Thoracic aorta (tissue), 2 donors: Measurements from ENCODE around the gene AFG3L2. TPM values are rescaled to one million over a fixed set of nuclear protein-coding genes. Genes with fewer than 3 reads are reported as not detected.

Source experiments
- ATAC-seq: fragments of 150-250 bp; one replicate; pipeline ENCODE4 v1.8.0; 2017; ENCODE audit warnings: low read depth; ENCODE audit not compliant: insufficient number of reproducible peaks, low FRiP score
- DNase-seq: peaks from one replicate; pipeline ENCODE4 v3.0.0-alpha.2; 2020; ENCODE audit warnings: low spot score
- H3K27ac ChIP-seq, 2 donors: fragments of 200-600 bp; sonication (generic); 1 replicate in 1 of 2; 2 replicates in 1 of 2; pipeline ENCODE4 v1.5.1; 2016; ENCODE audit warnings: mild to moderate bottlenecking in 2 of 2, moderate library complexity in 2 of 2
- H3K27me3 ChIP-seq: fragments of 200-600 bp; sonication (generic); replicated peaks from 2 replicates; pipeline ENCODE4 v1.6.0; 2016; ENCODE audit warnings: mild to moderate bottlenecking; ENCODE audit not compliant: insufficient read depth
- H3K36me3 ChIP-seq: fragments of 200-600 bp; sonication (generic); one replicate; pipeline ENCODE4 v1.5.1; 2016
- H3K4me1 ChIP-seq, 2 donors: fragments of 200-600 bp; sonication (generic); 1 replicate in 1 of 2; 2 replicates in 1 of 2; pipeline versions ENCODE4 v1.5.1 to v1.6.0; 2016; ENCODE audit warnings: low read depth in 2 of 2, mild to moderate bottlenecking in 1 of 2; ENCODE audit not compliant: control insufficient read depth in 1 of 2
- H3K4me3 ChIP-seq: fragments of 200-600 bp; sonication (generic); 2 replicates; pipeline ENCODE4 v1.5.1; 2016; ENCODE audit warnings: mild to moderate bottlenecking
- H3K9me3 ChIP-seq: fragments of 200-600 bp; sonication (generic); 2 replicates; pipeline ENCODE4 v1.5.1; 2016
- CTCF ChIP-seq: fragments of 200-600 bp; sonication (generic); IDR thresholded peaks from one replicate; pipeline ENCODE4 v1.5.1; 2019; ENCODE audit warnings: antibody characterized with exemption
- total RNA-seq, 2 donors: library from RNA; depleted of rRNA; stranded (reverse); fragments of >200 nt; gene quantifications; one replicate each; pipeline versions ENCODE4 v1.1.0 to v1.2.3, GENCODE V29; 2016

Gene AFG3L2
- total RNA-seq, 2 donors from 2014 or later = 24.2 to 58.1 TPM

- Histone ChIP-seq H3K4me3 (no peak overlapping the region), H3K27me3 (no peaks in the 10 kb centered on the region), H3K4me1 (peaks cover 45 to 68% of the 10 kb centered on the region in 2 donors), H3K27ac (peak overlapping the region in 1 of 2 donors; percentile 60), H3K9me3 (peaks cover 8% of the 10 kb centered on the region), H3K36me3 (peaks cover 23% of the 10 kb centered on the region)
- no peak for DNase-seq
- no peak for ATAC-seq
- no peak for TF ChIP-seq CTCF
These were observed 64.1 kb downstream of the AFG3L2 start for GRCh38 chr18:12312976-12313375.

DNA sequence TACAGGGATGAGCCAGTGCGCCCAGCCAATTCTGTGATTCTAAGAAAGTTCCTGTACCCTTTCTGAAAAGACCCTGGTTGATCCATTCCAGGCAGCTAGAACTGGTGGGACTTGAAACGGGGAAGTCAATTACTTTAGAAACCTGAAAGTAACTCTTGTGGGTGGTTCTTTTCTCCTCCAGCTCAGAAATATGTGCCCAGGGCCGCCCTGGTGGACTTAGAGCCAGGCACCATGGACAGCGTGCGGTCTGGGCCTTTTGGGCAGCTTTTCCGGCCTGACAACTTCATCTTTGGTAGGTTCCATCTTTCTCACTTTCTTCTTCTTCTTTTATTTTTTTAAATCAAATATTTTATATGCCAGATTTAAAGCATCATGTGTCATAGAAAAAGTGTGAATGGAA, 66.3 kb downstream of the AFG3L2 start:
- ATAC-seq (no peak), DNase-seq (no peak)
- TF ChIP-seq CTCF = no peak
- Histone ChIP-seq H3K9me3 (peaks cover 8% of the 10 kb centered on the region), H3K4me3 (peak overlapping the region; percentile 96), H3K27ac (peak overlapping the region in 1 of 2 donors; percentile 99), H3K27me3 (no peaks in the 10 kb centered on the region), H3K36me3 (peaks cover 23% of the 10 kb centered on the region), H3K4me1 (peaks cover 40 to 60% of the 10 kb centered on the region in 2 donors)

DNA sequence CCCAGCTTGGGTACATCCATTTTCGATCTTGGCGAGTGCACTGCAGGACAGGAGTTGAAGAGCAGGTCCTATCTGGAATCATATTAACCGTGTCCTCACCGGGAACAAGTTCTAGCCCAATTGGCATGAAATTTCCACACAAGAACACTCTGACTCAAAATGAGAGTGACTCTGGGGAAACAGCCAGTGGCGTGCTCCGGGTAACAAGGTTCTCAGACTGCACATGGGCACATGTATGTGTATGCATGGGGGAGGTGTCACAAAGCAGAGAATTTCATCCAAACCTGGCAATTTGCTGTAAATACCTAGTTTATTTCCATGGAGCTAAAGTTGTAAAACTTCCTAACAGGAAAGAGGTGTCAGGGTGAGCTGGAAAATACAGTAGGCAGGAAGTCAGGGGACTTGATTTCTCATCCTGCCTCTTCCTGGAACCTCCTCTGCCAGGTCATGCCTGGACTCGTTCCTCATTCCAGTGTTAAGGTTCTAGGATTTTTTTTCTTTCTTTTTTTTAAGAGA, 67.3 kb downstream of the AFG3L2 start:
- H3K4me1 ChIP-seq = peaks cover 30 to 51% of the 10 kb centered on the region in 2 donors

DNA sequence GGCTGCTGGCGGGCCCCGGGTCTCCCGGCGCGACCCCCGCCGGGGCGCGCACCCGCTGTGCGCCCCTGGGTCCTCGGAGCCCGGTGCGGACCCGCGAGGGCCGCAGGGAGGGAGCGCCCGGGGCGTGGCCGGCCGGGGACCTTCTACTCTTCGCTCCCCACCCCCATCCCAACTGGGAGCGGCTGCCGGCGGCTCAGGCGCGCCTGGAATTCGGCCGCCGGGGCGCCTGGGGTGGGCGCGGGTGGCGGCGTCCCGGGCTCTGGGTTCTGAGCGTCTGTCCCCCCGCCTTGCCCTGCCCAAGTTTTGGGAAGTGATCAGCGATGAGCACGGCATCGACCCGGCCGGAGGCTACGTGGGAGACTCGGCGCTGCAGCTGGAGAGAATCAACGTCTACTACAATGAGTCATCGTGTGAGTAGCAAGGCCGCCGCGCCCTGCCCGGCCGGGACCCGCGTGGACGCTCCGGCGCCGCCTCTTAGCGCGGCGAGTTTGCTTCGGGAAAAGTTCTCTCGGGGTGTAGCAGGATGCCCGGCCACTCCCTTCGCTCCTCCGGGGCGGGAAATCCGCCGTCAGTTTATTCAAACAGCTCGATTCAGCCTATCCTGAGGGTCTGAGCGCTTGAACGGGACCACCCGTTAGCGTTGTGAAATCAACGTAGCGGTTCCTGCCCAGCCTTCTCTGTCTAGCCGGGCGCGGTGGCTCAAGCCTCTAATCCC, 68.5 kb downstream of the AFG3L2 start:
- ATAC-seq = peak; percentile 78
- peak overlapping the region; percentile 99 for H3K27ac ChIP-seq
- H3K36me3 ChIP-seq = peaks cover 23% of the 10 kb centered on the region
- no peak for TF ChIP-seq CTCF
- H3K4me3 ChIP-seq = peak overlapping the region; percentile 96
- peak; percentile 73 for DNase-seq
- peaks cover 8% of the 10 kb centered on the region for H3K9me3 ChIP-seq
- no peaks in the 10 kb centered on the region for H3K27me3 ChIP-seq
- H3K4me1 ChIP-seq = peaks cover 21 to 39% of the 10 kb centered on the region in 2 donors

More for the DNA sequence above, 67.3 kb downstream of the AFG3L2 start:
- DNase-seq (no peak), ATAC-seq (no peak)
- peak overlapping the region; percentile 96 for H3K4me3 ChIP-seq
- no peak for TF ChIP-seq CTCF
- no peaks in the 10 kb centered on the region for H3K27me3 ChIP-seq
- H3K9me3 ChIP-seq = peaks cover 8% of the 10 kb centered on the region
- H3K36me3 ChIP-seq = peaks cover 23% of the 10 kb centered on the region
- peak overlapping the region; percentile 99 for H3K27ac ChIP-seq

- Histone ChIP-seq H3K27me3 (no peaks in the 10 kb centered on the region), H3K4me3 (peak within 1 kb of the TSS; percentile 96), H3K27ac (peak within 1 kb of the TSS; percentile 99), H3K4me1 (peaks cover 21 to 32% of the 10 kb centered on the region in 2 donors), H3K9me3 (peaks cover 8% of the 10 kb centered on the region), H3K36me3 (peaks cover 23% of the 10 kb centered on the region)
- no peak for DNase-seq
- peak; percentile 24 for TF ChIP-seq CTCF
- ATAC-seq = peak; percentile 50
These were observed 69.2 kb downstream of the AFG3L2 start, which contains the start of gene TUBB6 for GRCh38 chr18:12307701-12308385. TSS of gene TUBB6 (plus strand) at chr18:12308241. CDS start at chr18:12308293, 52 bp downstream.
